Activated gamma-delta T cell (primary cell): ENCODE results near the gene KATNB1.
"Not testable (repeated sequence)": the region's sequence is repeated elsewhere in the genome, so short reads cannot be mapped to it uniquely, and the experiment has no call there.

Experiments used
- DNase-seq: peaks from one replicate; lab custom pipeline; 2025; lab: John Stamatoyannopoulos, UW

Gene KATNB1

GRCh38 chr16:57771141-57771785 is 35.7 kb downstream of the KATNB1 start:
- no peak for DNase-seq

GRCh38 chr16:57773019-57773418 is 37.4 kb downstream of the KATNB1 start:
- no peak for DNase-seq

- DNase-seq = no peak
Measured at GRCh38 chr16:57773655-57774295, 38.2 kb downstream of the KATNB1 start.

GRCh38 chr16:57774705-57775285 is 39.2 kb downstream of the KATNB1 start:
- no peak for DNase-seq

- DNase-seq = no peak
Measured at GRCh38 chr16:57775661-57776469, 40.3 kb downstream of the KATNB1 start.

- no peak for DNase-seq
Measured at GRCh38 chr16:57778658-57779057, 43.1 kb downstream of the KATNB1 start.

- not testable (repeated sequence) for DNase-seq
Measured at GRCh38 chr16:57779836-57780235, 44.3 kb downstream of the KATNB1 start.

GRCh38 chr16:57781349-57781740 is 45.8 kb downstream of the KATNB1 start:
- no peak for DNase-seq

- no peak for DNase-seq
Measured at GRCh38 chr16:57781741-57782606, 46.4 kb downstream of the KATNB1 start.

GRCh38 chr16:57782607-57783055 is 47.1 kb downstream of the KATNB1 start:
- not testable (repeated sequence) for DNase-seq

GRCh38 chr16:57783116-57783515 is 47.5 kb downstream of the KATNB1 start:
- no peak for DNase-seq

- DNase-seq = no peak
Measured at GRCh38 chr16:57783883-57784282, 48.3 kb downstream of the KATNB1 start.

GRCh38 chr16:57784334-57784733 is 48.8 kb downstream of the KATNB1 start:
- no peak for DNase-seq

GRCh38 chr16:57785385-57785784 is 49.8 kb downstream of the KATNB1 start:
- DNase-seq = no peak

GRCh38 chr16:57785924-57786323 is 50.4 kb downstream of the KATNB1 start:
- no peak for DNase-seq

- DNase-seq = no peak
Measured at GRCh38 chr16:57786632-57787518, 51.3 kb downstream of the KATNB1 start.

GRCh38 chr16:57787519-57787905 is 51.9 kb downstream of the KATNB1 start:
- DNase-seq = no peak

- DNase-seq = no peak
Measured at GRCh38 chr16:57788252-57788841, 52.8 kb downstream of the KATNB1 start.

GRCh38 chr16:57788951-57789350 is 53.4 kb downstream of the KATNB1 start:
- DNase-seq = no peak
